ENCODE measurements around the gene TUBB2B.
"Not testable (repeated sequence)": the region's sequence is repeated elsewhere in the genome, so short reads cannot be mapped to it uniquely, and the experiment has no call there.

The TUBB2B gene

DNA sequence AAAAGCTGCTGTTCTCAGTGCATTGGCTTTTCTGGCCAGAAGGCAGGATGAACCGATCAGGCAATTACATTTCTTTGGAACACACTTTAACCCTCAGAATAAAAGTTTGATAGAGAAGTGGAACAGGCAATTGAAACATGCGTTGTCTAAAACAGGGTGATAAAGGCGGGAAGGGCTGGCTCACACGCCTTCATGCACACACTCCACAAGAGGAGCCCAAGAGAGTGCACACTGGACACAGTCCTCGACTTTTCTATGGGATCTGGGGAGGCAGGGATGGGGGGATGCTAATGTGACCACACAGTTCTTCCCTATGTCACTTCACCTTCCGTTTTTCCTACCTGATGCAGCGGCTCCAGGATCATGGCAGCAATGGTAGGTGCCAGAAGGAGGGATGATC is 39.2 kb downstream of the TUBB2B start:
- H3K4me3 ChIP-seq (replicated peaks; ENCODE audit: low read depth, low read length): no peak overlapping the region
- no peak for DNase-seq (ENCODE audit: extremely low read depth, low read depth)
- no peak for TF ChIP-seq CTCF (IDR thresholded peaks at IDR 0.05; ENCODE audit: low read depth, low read length, missing control alignments)

- DNase-seq (ENCODE audit: extremely low read depth, low read depth): no peak
- no peak for TF ChIP-seq CTCF (IDR thresholded peaks at IDR 0.05; ENCODE audit: low read depth, low read length, missing control alignments)
- no peak overlapping the region for H3K4me3 ChIP-seq (replicated peaks; ENCODE audit: low read depth, low read length)
These were observed 40.5 kb downstream of the TUBB2B start for GRCh38 chr6:3186974-3187382.

DNA sequence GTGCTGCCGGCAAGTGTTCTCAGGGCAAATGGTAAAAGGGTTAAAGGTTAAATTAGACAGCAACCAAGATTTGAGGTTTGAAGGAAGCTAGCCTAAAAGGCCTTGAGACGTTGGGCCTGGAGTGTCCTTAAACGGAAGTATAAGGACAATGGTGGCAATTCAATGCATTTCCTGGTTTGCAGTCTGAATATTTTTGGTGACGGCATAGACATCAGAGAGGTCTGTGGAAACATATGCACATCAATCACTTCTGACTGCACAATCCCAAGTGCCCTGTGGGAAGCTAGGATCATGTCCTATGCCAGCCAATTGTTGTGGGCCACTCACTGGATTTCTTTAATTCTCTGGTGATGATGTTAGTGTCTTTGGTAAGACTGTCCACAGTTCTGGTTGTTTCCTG is 44.4 kb downstream of the TUBB2B start:
- no peak for DNase-seq (ENCODE audit: extremely low read depth, low read depth)
- H3K4me3 ChIP-seq (replicated peaks; ENCODE audit: low read depth, low read length): no peak overlapping the region
- no peak for TF ChIP-seq CTCF (IDR thresholded peaks at IDR 0.05; ENCODE audit: low read depth, low read length, missing control alignments)

- no peak overlapping the region for H3K4me3 ChIP-seq (replicated peaks; ENCODE audit: low read depth, low read length)
- TF ChIP-seq CTCF (IDR thresholded peaks at IDR 0.05; ENCODE audit: low read depth, low read length, missing control alignments): no peak
- DNase-seq (ENCODE audit: extremely low read depth, low read depth): no peak
These were observed 46.3 kb downstream of the TUBB2B start for GRCh38 chr6:3181105-3181504.

- DNase-seq (ENCODE audit: extremely low read depth, low read depth): not testable (repeated sequence)
- H3K4me3 ChIP-seq (replicated peaks; ENCODE audit: low read depth, low read length): peak overlapping the region; percentile 22; the same call in 1 of the 2 replicates
These were observed 47.5 kb downstream of the TUBB2B start for GRCh38 chr6:3179945-3180344.

DNA sequence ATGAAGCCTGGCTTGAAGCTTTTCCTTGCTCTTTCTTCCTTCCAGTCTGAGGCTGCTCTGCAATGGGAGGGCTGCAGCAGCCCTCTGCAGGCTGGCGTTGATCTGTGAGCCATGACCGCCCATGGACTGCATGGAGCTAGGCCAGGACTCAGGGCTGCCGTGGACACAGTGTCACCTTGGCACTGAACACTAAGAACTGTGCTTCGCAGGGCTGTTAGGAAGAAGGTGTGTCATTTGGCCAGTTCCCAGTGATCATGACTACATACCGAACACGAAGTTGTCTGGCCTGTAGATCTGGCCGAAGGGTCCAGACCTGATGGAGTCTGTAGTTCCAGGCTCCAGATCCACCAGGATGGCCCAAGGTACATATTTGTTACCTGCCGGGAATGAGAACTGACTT is 48.8 kb downstream of the TUBB2B start:
- H3K4me3 ChIP-seq (replicated peaks; ENCODE audit: low read depth, low read length); DNase-seq (ENCODE audit: extremely low read depth, low read depth): not testable (repeated sequence)

- no peak for TF ChIP-seq CTCF (IDR thresholded peaks at IDR 0.05; ENCODE audit: low read depth, low read length, missing control alignments)
- DNase-seq (ENCODE audit: extremely low read depth, low read depth): peak; percentile 78
- no peak overlapping the region for H3K4me3 ChIP-seq (replicated peaks; ENCODE audit: low read depth, low read length)
These were observed 50.7 kb downstream of the TUBB2B start for GRCh38 chr6:3176562-3177355.
